ENCODE measurements around the gene TCF12.

The TCF12 gene

DNA sequence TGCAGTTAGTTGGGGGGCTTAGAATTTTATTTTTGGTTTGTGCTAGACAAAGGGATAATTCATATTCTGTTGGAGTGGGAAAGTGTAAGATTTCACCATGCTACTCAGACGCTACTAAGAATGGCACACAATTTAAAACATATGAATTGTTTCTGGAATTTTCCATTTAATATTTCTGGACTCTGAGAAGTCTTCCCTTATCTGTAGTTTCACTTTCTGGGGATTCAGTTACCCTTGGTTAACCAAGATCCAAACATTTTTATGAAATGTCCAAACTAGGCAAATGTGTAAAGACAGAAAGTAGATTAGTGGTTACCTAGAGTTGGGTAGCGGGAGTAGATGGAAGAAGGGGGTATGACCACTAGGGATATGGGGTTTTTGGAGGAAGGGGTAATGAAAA is 53.1 kb downstream of the TCF12 start:
- Histone ChIP-seq H3K18ac (ENCODE audit: low read length) (no peak overlapping the region), H2BK120ac (ENCODE audit: low read depth, low read length) (no peak overlapping the region), H3K4me1 (ENCODE audit: control insufficient read depth in 2 of 2, insufficient read depth in 1 of 2, low read depth in 1 of 2, low read length in 2 of 2) (peaks cover 0 to 10% of the 10 kb centered on the region in 2 donors), H3K9me3 (replicated peaks in 1 of 2; ENCODE audit: control insufficient read depth in 2 of 2, insufficient read depth in 1 of 2, low read depth in 1 of 2, low read length in 2 of 2) (no peaks in the 10 kb centered on the region), H3K4ac (ENCODE audit: low read length) (no peak overlapping the region), H3K36me3 (replicated peaks in 1 of 2; ENCODE audit: control insufficient read depth in 2 of 2, insufficient read depth in 2 of 2, low read length in 2 of 2) (no peaks in the 10 kb centered on the region), H3K27ac (replicated peaks; ENCODE audit: low read length) (no peak overlapping the region), H4K8ac (ENCODE audit: low read depth, low read length) (no peak overlapping the region), H2BK15ac (ENCODE audit: low read length) (no peak overlapping the region), H3K4me3 (ENCODE audit: low read length in 2 of 2) (no peak overlapping the region), H3K79me1 (ENCODE audit: low read depth, low read length) (no peaks in the 10 kb centered on the region), H3K9ac (ENCODE audit: low read depth, low read length, poor library complexity) (no peak overlapping the region), H2AK5ac (ENCODE audit: low read depth, low read length) (no peak overlapping the region), H3K27me3 (ENCODE audit: control insufficient read depth in 3 of 3, insufficient read depth in 3 of 3, low read depth in 1 of 3, low read length in 3 of 3) (no peaks in the 10 kb centered on the region), H3K4me2 (ENCODE audit: insufficient read depth, low read length, poor library complexity, severe bottlenecking) (no peak overlapping the region), H3K14ac (ENCODE audit: low read length) (no peak overlapping the region), H4K91ac (ENCODE audit: low read depth, low read length, poor library complexity) (no peak overlapping the region), H2AFZ (ENCODE audit: low read length) (no peak overlapping the region), H2BK5ac (ENCODE audit: low read length) (no peak overlapping the region), H3K23ac (ENCODE audit: low read depth, low read length, poor library complexity) (no peak overlapping the region), H2BK12ac (ENCODE audit: low read length) (no peak overlapping the region)
- no peak for DNase-seq (ENCODE audit: low spot score)
- WGBS, 2 donors (ENCODE audit: extremely low coverage in 2 of 2, insufficient read length in 2 of 2, insufficient replicate concordance in 1 of 2): 100% methylated on average over 1 of the region's 2 CpGs; no CpG with 5 or more reads in 1 of the 2 donors

DNA sequence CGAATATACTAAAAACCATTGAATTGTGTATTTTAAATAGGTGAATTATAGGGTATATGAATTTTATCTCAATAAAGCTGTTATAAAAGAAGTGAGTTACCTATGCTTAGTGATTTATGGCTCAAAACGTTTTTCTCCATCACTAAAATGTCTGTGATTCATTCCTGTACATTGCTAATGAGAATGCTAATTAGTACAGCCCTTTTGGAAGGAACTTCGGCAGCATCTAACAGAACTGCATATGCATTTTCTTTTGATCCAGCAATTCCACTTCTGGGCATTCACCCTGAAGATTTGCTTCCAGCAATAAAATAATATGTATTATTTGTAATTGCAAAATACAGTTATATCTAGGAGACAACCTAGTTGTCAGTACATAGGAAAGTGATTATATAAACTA is 53.6 kb downstream of the TCF12 start:
- Histone ChIP-seq H2BK15ac (ENCODE audit: low read length) (no peak overlapping the region), H2AFZ (ENCODE audit: low read length) (no peak overlapping the region), H3K4ac (ENCODE audit: low read length) (no peak overlapping the region), H4K91ac (ENCODE audit: low read depth, low read length, poor library complexity) (no peak overlapping the region), H3K9ac (ENCODE audit: low read depth, low read length, poor library complexity) (no peak overlapping the region), H3K4me2 (ENCODE audit: insufficient read depth, low read length, poor library complexity, severe bottlenecking) (no peak overlapping the region), H3K18ac (ENCODE audit: low read length) (no peak overlapping the region), H3K4me3 (ENCODE audit: low read length in 2 of 2) (no peak overlapping the region), H3K79me1 (ENCODE audit: low read depth, low read length) (no peaks in the 10 kb centered on the region), H2AK5ac (ENCODE audit: low read depth, low read length) (no peak overlapping the region), H3K36me3 (replicated peaks in 1 of 2; ENCODE audit: control insufficient read depth in 2 of 2, insufficient read depth in 2 of 2, low read length in 2 of 2) (no peaks in the 10 kb centered on the region), H3K27ac (replicated peaks; ENCODE audit: low read length) (no peak overlapping the region), H2BK120ac (ENCODE audit: low read depth, low read length) (no peak overlapping the region), H3K14ac (ENCODE audit: low read length) (no peak overlapping the region), H3K27me3 (ENCODE audit: control insufficient read depth in 3 of 3, insufficient read depth in 3 of 3, low read depth in 1 of 3, low read length in 3 of 3) (no peaks in the 10 kb centered on the region), H3K9me3 (replicated peaks in 1 of 2; ENCODE audit: control insufficient read depth in 2 of 2, insufficient read depth in 1 of 2, low read depth in 1 of 2, low read length in 2 of 2) (no peaks in the 10 kb centered on the region), H2BK12ac (ENCODE audit: low read length) (no peak overlapping the region), H3K23ac (ENCODE audit: low read depth, low read length, poor library complexity) (no peak overlapping the region), H4K8ac (ENCODE audit: low read depth, low read length) (no peak overlapping the region), H2BK5ac (ENCODE audit: low read length) (no peak overlapping the region), H3K4me1 (ENCODE audit: control insufficient read depth in 2 of 2, insufficient read depth in 1 of 2, low read depth in 1 of 2, low read length in 2 of 2) (peaks cover 0 to 10% of the 10 kb centered on the region in 2 donors)
- DNase-seq (ENCODE audit: low spot score): no peak
- WGBS, 2 donors (ENCODE audit: extremely low coverage in 2 of 2, insufficient read length in 2 of 2, insufficient replicate concordance in 1 of 2): no CpG with 5 or more reads among the region's 3 CpGs

DNA sequence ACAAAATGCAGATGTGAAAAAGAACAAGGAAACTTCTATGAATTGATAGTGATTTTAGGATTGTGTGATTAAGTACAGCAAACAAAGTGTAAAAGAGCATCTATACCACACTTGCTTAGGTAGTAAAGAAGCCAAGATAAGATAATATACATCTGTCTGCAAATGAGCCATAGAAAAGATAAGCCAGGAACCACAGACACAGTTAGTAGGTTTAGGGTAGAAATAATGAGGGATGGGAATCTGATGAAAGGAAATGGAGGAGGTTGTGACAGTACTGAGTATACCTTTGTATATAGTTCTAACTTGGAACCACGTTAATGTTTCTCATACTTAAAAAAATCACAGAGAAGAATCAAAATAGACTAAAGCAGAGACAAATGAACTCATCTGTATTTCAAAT is 54.0 kb downstream of the TCF12 start:
- no peak overlapping the region for H3K9ac ChIP-seq (ENCODE audit: low read depth, low read length, poor library complexity)
- H3K4me2 ChIP-seq (ENCODE audit: insufficient read depth, low read length, poor library complexity, severe bottlenecking): no peak overlapping the region
- WGBS, 2 donors (ENCODE audit: extremely low coverage in 2 of 2, insufficient read length in 2 of 2, insufficient replicate concordance in 1 of 2): no CpG with 5 or more reads among the region's 1 CpG

DNA sequence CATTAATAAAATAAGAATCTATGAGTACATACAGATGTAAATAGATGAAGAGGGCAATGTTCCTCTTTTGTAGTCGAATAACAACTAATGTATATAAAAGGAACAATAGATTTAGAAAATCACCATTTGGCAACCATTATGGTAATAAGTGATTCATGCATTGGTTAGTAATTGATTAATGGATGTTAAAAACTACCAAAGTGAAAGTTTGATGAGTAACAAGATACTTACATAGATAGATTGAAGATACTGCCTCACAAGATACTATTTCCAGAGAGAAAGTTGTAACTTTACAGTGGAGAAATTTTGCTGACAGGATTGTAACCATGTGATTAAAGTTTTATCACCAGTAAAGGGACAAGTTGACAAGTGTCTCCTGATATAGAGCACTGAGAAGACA is 55.0 kb downstream of the TCF12 start:
- no peaks in the 10 kb centered on the region for H3K9me3 ChIP-seq (replicated peaks in 1 of 2; ENCODE audit: control insufficient read depth in 2 of 2, insufficient read depth in 1 of 2, low read depth in 1 of 2, low read length in 2 of 2)
- H3K27ac ChIP-seq (replicated peaks; ENCODE audit: low read length): no peak overlapping the region
- H2AK5ac ChIP-seq (ENCODE audit: low read depth, low read length): no peak overlapping the region
- no peak overlapping the region for H3K14ac ChIP-seq (ENCODE audit: low read length)
- DNase-seq (ENCODE audit: low spot score): no peak
- H3K4me1 ChIP-seq (ENCODE audit: control insufficient read depth in 2 of 2, insufficient read depth in 1 of 2, low read depth in 1 of 2, low read length in 2 of 2): peaks cover 0 to 5% of the 10 kb centered on the region in 2 donors
- H3K4me3 ChIP-seq (ENCODE audit: low read length in 2 of 2): no peak overlapping the region
- no peak overlapping the region for H2BK120ac ChIP-seq (ENCODE audit: low read depth, low read length)
- no CpG with 5 or more reads among the region's 1 CpG for WGBS, 2 donors (ENCODE audit: extremely low coverage in 2 of 2, insufficient read length in 2 of 2, insufficient replicate concordance in 1 of 2)
- no peak overlapping the region for H3K4me2 ChIP-seq (ENCODE audit: insufficient read depth, low read length, poor library complexity, severe bottlenecking)
- H2BK5ac ChIP-seq (ENCODE audit: low read length): no peak overlapping the region
- H3K18ac ChIP-seq (ENCODE audit: low read length): no peak overlapping the region
- H2BK15ac ChIP-seq (ENCODE audit: low read length): no peak overlapping the region
- H4K91ac ChIP-seq (ENCODE audit: low read depth, low read length, poor library complexity): no peak overlapping the region
- no peaks in the 10 kb centered on the region for H3K79me1 ChIP-seq (ENCODE audit: low read depth, low read length)
- no peak overlapping the region for H3K9ac ChIP-seq (ENCODE audit: low read depth, low read length, poor library complexity)
- H3K36me3 ChIP-seq (replicated peaks in 1 of 2; ENCODE audit: control insufficient read depth in 2 of 2, insufficient read depth in 2 of 2, low read length in 2 of 2): no peaks in the 10 kb centered on the region
- no peak overlapping the region for H3K23ac ChIP-seq (ENCODE audit: low read depth, low read length, poor library complexity)
- no peak overlapping the region for H3K4ac ChIP-seq (ENCODE audit: low read length)
- H4K8ac ChIP-seq (ENCODE audit: low read depth, low read length): no peak overlapping the region
- H2AFZ ChIP-seq (ENCODE audit: low read length): no peak overlapping the region
- H3K27me3 ChIP-seq (ENCODE audit: control insufficient read depth in 3 of 3, insufficient read depth in 3 of 3, low read depth in 1 of 3, low read length in 3 of 3): no peaks in the 10 kb centered on the region
- no peak overlapping the region for H2BK12ac ChIP-seq (ENCODE audit: low read length)

More for the DNA sequence above, 54.0 kb downstream of the TCF12 start:
- Histone ChIP-seq H3K79me1 (ENCODE audit: low read depth, low read length) (no peaks in the 10 kb centered on the region), H3K23ac (ENCODE audit: low read depth, low read length, poor library complexity) (no peak overlapping the region), H3K4ac (ENCODE audit: low read length) (no peak overlapping the region), H3K9me3 (replicated peaks in 1 of 2; ENCODE audit: control insufficient read depth in 2 of 2, insufficient read depth in 1 of 2, low read depth in 1 of 2, low read length in 2 of 2) (no peaks in the 10 kb centered on the region), H3K27me3 (ENCODE audit: control insufficient read depth in 3 of 3, insufficient read depth in 3 of 3, low read depth in 1 of 3, low read length in 3 of 3) (no peaks in the 10 kb centered on the region), H4K8ac (ENCODE audit: low read depth, low read length) (no peak overlapping the region), H3K36me3 (replicated peaks in 1 of 2; ENCODE audit: control insufficient read depth in 2 of 2, insufficient read depth in 2 of 2, low read length in 2 of 2) (no peaks in the 10 kb centered on the region), H2AFZ (ENCODE audit: low read length) (no peak overlapping the region), H2BK12ac (ENCODE audit: low read length) (no peak overlapping the region), H2AK5ac (ENCODE audit: low read depth, low read length) (no peak overlapping the region), H2BK120ac (ENCODE audit: low read depth, low read length) (no peak overlapping the region), H2BK15ac (ENCODE audit: low read length) (no peak overlapping the region), H3K18ac (ENCODE audit: low read length) (no peak overlapping the region), H3K14ac (ENCODE audit: low read length) (no peak overlapping the region), H3K4me1 (ENCODE audit: control insufficient read depth in 2 of 2, insufficient read depth in 1 of 2, low read depth in 1 of 2, low read length in 2 of 2) (peaks cover 0 to 8% of the 10 kb centered on the region in 2 donors), H2BK5ac (ENCODE audit: low read length) (no peak overlapping the region), H3K4me3 (ENCODE audit: low read length in 2 of 2) (no peak overlapping the region), H4K91ac (ENCODE audit: low read depth, low read length, poor library complexity) (no peak overlapping the region), H3K27ac (replicated peaks; ENCODE audit: low read length) (no peak overlapping the region)
- DNase-seq (ENCODE audit: low spot score): no peak

Measured in neuronal stem cell (in vitro differentiated cells).